Measurements from ENCODE around the gene WDR86.
A peak's percentile ranks its signal among the peaks of the same experiment; 100 is the strongest.

WDR86 gene

GRCh38 chr7:151409667-151410404, at the start of gene WDR86:
TSS of gene WDR86 (minus strand) at chr7:151410038. CDS start at chr7:151409589, 449 bp downstream.
- ATAC-seq = no peak
- Mint-ChIP-seq H3K36me3 (peaks cover 7% of the 10 kb centered on the region), H3K4me1 (peaks cover 50% of the 10 kb centered on the region), H3K4me3 (peak within 1 kb of the TSS; percentile 73), H3K9me3 (no peaks in the 10 kb centered on the region), H3K27ac (peak within 1 kb of the TSS; percentile 76)
- no peak for DNase-seq (ENCODE audit: low spot score in 2 of 2)

GRCh38 chr7:151457534-151457933, 47.7 kb upstream of the WDR86 start:
- Mint-ChIP-seq H3K4me1 (peaks cover 23% of the 10 kb centered on the region), H3K36me3 (no peaks in the 10 kb centered on the region), H3K9me3 (peaks cover under 1% of the 10 kb centered on the region), H3K27ac (no peak overlapping the region), H3K4me3 (no peak overlapping the region)
- ATAC-seq = no peak
- DNase-seq (ENCODE audit: low spot score in 2 of 2) = no peak

- Mint-ChIP-seq H3K9me3 (no peaks in the 10 kb centered on the region), H3K4me1 (peaks cover 23% of the 10 kb centered on the region)
- no peak for ATAC-seq
These were observed 46.9 kb upstream of the WDR86 start for GRCh38 chr7:151456782-151457181.

GRCh38 chr7:151456276-151456675, 46.4 kb upstream of the WDR86 start:
- DNase-seq (ENCODE audit: low spot score in 2 of 2) = no peak
- H3K4me3 Mint-ChIP-seq = no peak overlapping the region
- ATAC-seq = no peak
- peaks cover 23% of the 10 kb centered on the region for H3K4me1 Mint-ChIP-seq
- H3K36me3 Mint-ChIP-seq = no peaks in the 10 kb centered on the region
- H3K9me3 Mint-ChIP-seq = no peaks in the 10 kb centered on the region
- H3K27ac Mint-ChIP-seq = no peak overlapping the region

More at GRCh38 chr7:151456782-151457181, 46.9 kb upstream of the WDR86 start:
- H3K27ac Mint-ChIP-seq = no peak overlapping the region
- DNase-seq (ENCODE audit: low spot score in 2 of 2) = no peak
- H3K4me3 Mint-ChIP-seq = no peak overlapping the region
- no peaks in the 10 kb centered on the region for H3K36me3 Mint-ChIP-seq

GRCh38 chr7:151455690-151456089, 45.9 kb upstream of the WDR86 start:
- H3K36me3 Mint-ChIP-seq = no peaks in the 10 kb centered on the region
- ATAC-seq (peak; percentile 82), DNase-seq (ENCODE audit: low spot score in 2 of 2) (no peak)
- H3K4me3 Mint-ChIP-seq = no peak overlapping the region
- H3K4me1 Mint-ChIP-seq = peaks cover 23% of the 10 kb centered on the region
- H3K27ac Mint-ChIP-seq = no peak overlapping the region
- no peaks in the 10 kb centered on the region for H3K9me3 Mint-ChIP-seq

- no peaks in the 10 kb centered on the region for H3K36me3 Mint-ChIP-seq
- H3K4me3 Mint-ChIP-seq = no peak overlapping the region
- ATAC-seq (no peak), DNase-seq (ENCODE audit: low spot score in 2 of 2) (no peak)
- no peaks in the 10 kb centered on the region for H3K9me3 Mint-ChIP-seq
- peak overlapping the region; percentile 52 for H3K27ac Mint-ChIP-seq
- peaks cover 23% of the 10 kb centered on the region for H3K4me1 Mint-ChIP-seq
These were observed 45.2 kb upstream of the WDR86 start for GRCh38 chr7:151454932-151455530.

- H3K27ac Mint-ChIP-seq = peak overlapping the region; percentile 52
- DNase-seq (ENCODE audit: low spot score in 2 of 2) = no peak
- ATAC-seq = no peak
These were observed 44.5 kb upstream of the WDR86 start for GRCh38 chr7:151454305-151454704.

GRCh38 chr7:151453326-151453791, 43.5 kb upstream of the WDR86 start:
- Mint-ChIP-seq H3K4me1 (peaks cover 30% of the 10 kb centered on the region), H3K9me3 (no peaks in the 10 kb centered on the region), H3K27ac (no peak overlapping the region), H3K36me3 (no peaks in the 10 kb centered on the region), H3K4me3 (no peak overlapping the region)
- DNase-seq (ENCODE audit: low spot score in 2 of 2) = no peak
- peak; percentile 50 for ATAC-seq

More at GRCh38 chr7:151454305-151454704, 44.5 kb upstream of the WDR86 start:
- H3K9me3 Mint-ChIP-seq = no peaks in the 10 kb centered on the region
- H3K36me3 Mint-ChIP-seq = no peaks in the 10 kb centered on the region
- peaks cover 28% of the 10 kb centered on the region for H3K4me1 Mint-ChIP-seq
- H3K4me3 Mint-ChIP-seq = no peak overlapping the region

- ATAC-seq (no peak), DNase-seq (ENCODE audit: low spot score in 2 of 2) (no peak)
- Mint-ChIP-seq H3K27ac (peak overlapping the region; percentile 32), H3K36me3 (no peaks in the 10 kb centered on the region), H3K9me3 (no peaks in the 10 kb centered on the region), H3K4me1 (peaks cover 30% of the 10 kb centered on the region), H3K4me3 (no peak overlapping the region)
These were observed 43.0 kb upstream of the WDR86 start for GRCh38 chr7:151452680-151453325.

- DNase-seq (ENCODE audit: low spot score in 2 of 2) (no peak), ATAC-seq (no peak)
- Mint-ChIP-seq H3K4me3 (no peak overlapping the region), H3K9me3 (no peaks in the 10 kb centered on the region), H3K27ac (no peak overlapping the region), H3K36me3 (no peaks in the 10 kb centered on the region), H3K4me1 (peaks cover 22% of the 10 kb centered on the region)
These were observed 42.1 kb upstream of the WDR86 start for GRCh38 chr7:151451626-151452571.

- Mint-ChIP-seq H3K4me3 (no peak overlapping the region), H3K4me1 (peaks cover 21% of the 10 kb centered on the region), H3K9me3 (no peaks in the 10 kb centered on the region), H3K27ac (no peak overlapping the region), H3K36me3 (no peaks in the 10 kb centered on the region)
- ATAC-seq (no peak), DNase-seq (ENCODE audit: low spot score in 2 of 2) (no peak)
These were observed 41.3 kb upstream of the WDR86 start for GRCh38 chr7:151451156-151451555.

- H3K4me3 Mint-ChIP-seq = no peak overlapping the region
These were observed 40.2 kb upstream of the WDR86 start for GRCh38 chr7:151449990-151450389.

GRCh38 chr7:151448261-151449252, 38.7 kb upstream of the WDR86 start:
- Mint-ChIP-seq H3K4me1 (peaks cover 12% of the 10 kb centered on the region), H3K27ac (no peak overlapping the region), H3K36me3 (no peaks in the 10 kb centered on the region), H3K4me3 (peak overlapping the region; percentile 61), H3K9me3 (no peaks in the 10 kb centered on the region)
- DNase-seq (ENCODE audit: low spot score in 2 of 2) (peak; percentile 70 to 87), ATAC-seq (peak; percentile 82)

More at GRCh38 chr7:151449990-151450389, 40.2 kb upstream of the WDR86 start:
- Mint-ChIP-seq H3K36me3 (no peaks in the 10 kb centered on the region), H3K9me3 (no peaks in the 10 kb centered on the region), H3K27ac (no peak overlapping the region), H3K4me1 (peaks cover 13% of the 10 kb centered on the region)
- DNase-seq (ENCODE audit: low spot score in 2 of 2) (no peak), ATAC-seq (no peak)

- Mint-ChIP-seq H3K36me3 (no peaks in the 10 kb centered on the region), H3K9me3 (no peaks in the 10 kb centered on the region), H3K27ac (no peak overlapping the region), H3K4me1 (peaks cover 7% of the 10 kb centered on the region), H3K4me3 (peak overlapping the region; percentile 61)
- ATAC-seq (no peak), DNase-seq (ENCODE audit: low spot score in 2 of 2) (no peak)
These were observed 38.0 kb upstream of the WDR86 start for GRCh38 chr7:151447901-151448260.
